Activated effector memory CD4-positive, alpha-beta T cell treated with Interleukin-2 at 50 U/mL for 16 hours (primary cell): ENCODE data around the gene HSD17B2.
"Not testable (repeated sequence)": the region's sequence is repeated elsewhere in the genome, so short reads cannot be mapped to it uniquely, and the experiment has no call there.

Experiments
- DNase-seq: peaks from one replicate; pipeline ENCODE4 v3.0.0-alpha.2; 2020

The HSD17B2 gene

DNA sequence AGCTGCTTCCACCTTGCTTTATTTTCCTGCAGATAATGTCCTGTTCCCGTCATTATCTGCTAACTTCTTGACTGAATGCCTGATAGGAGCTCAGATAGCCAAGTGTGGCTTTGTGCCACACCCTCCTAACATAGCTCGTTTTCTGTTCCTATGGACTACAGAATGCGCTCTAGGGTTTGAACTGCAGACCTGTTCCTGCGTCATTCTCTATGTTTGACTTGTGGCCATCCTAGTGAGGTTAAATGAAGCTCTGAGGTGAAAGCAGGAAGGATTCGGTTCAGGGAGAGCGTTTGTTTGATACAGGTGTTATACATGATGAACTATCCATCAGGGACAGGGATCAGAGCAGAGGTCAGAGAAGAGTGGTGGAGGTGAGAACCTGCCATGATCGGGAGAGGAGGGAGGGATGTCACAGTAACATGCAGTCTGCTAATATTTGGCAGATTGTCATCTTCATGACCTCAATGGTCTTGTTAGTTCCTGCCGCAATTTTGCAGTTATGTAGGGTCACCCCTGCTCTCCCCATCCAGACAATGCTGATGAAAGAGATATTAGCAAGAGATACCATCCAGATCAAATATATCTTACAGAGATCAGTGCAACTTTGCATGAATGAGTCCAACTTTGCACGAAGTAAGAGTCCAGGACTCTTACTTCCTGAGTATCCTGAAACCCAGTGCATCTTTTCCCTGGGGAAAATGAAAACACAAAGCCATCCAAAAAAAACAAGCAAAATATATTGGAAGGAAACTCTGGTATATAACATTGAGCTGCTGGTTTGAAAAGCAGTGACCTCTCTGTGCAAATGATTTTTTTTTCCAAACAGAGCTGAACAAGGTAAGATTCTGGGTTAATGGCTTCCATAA, 102.1 kb downstream of the HSD17B2 start:
- DNase-seq, result no peak

DNA sequence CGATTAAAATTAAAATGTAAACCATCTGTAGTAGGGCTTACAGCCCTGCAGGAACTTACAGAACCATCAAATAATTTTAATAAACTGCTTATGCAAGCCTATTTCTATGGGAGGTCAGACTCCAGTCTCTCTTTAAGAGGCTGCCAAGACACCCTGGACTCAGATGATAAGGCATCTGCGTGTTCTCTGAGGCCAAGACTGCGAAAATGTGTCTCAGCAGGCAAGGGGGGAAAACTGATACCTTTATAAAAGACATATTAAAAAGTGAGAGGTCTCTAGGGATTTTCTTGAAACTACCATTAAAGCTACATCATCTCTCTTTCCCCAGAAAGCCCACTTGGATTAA, 102.7 kb downstream of the HSD17B2 start:
- DNase-seq, result no peak

DNA sequence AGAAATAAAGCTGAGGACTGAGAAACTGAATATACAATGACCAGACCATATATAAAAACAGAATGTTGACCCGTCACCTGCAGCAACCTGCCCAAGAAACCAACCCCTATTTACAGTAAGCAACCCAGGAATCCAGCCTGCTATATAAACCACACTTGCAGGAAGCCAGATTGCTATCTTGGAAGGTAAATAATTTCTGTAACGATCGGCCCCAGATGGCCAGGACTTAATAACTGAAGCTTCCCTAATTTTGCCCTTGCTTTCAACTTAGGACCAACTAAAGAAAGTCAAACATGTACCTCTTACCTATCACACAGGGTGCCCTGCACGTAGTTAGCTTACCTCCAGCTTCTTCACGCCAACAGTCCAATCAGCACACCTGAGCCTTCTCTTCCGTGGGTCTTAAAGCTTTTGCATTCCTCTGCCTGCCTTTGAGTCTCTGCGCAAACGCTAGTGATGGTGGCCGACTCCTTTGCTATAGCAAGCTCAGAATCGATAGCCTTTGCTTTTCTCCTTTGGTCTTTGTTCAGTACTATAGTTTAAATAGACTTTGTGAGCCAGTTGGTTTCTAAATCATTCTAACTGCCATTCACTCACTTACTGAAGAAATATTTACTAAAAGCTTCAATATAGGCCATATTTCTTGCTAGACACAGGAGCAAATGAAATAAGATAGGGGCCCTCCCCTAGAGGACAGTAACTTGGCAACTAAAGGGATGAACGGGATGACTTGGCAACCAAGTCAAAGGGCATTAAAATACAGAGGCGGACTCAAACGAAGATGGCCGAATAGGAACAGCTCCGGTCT, 103.6 kb downstream of the HSD17B2 start:
- no peak for DNase-seq

DNA sequence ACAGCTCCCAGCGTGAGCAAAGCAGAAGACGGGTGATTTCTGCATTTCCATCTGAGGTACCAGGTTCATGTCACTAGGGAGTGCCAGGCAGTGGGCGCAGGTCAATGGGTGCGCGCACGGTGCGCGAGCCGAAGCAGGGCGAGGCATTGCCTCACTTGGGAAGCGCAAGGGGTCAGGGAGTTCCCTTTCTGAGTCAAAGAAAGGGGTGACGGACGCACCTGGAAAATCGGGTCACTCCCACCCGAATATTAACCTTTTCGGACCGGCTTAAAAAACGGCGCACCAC, 104.2 kb downstream of the HSD17B2 start:
- not testable (repeated sequence) for DNase-seq

DNA sequence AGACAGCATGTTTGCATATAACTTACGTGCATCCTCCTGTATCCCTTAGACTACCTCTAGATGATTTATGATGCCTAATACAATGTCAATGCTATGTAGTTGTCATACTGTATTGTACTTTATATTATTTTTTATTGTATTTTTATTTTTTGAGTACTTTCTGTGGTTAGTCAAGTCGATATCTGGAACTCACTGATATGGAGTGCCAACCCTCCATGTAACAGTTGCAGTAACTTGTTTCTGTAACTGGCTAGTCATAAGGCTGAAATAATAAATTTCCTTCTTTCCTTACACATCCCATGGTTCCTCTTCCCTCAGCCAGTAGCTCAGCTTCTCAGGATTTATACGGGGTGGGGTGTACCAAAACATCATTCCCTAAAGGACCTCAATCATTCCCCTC, 111.5 kb downstream of the HSD17B2 start:
- no peak for DNase-seq

DNA sequence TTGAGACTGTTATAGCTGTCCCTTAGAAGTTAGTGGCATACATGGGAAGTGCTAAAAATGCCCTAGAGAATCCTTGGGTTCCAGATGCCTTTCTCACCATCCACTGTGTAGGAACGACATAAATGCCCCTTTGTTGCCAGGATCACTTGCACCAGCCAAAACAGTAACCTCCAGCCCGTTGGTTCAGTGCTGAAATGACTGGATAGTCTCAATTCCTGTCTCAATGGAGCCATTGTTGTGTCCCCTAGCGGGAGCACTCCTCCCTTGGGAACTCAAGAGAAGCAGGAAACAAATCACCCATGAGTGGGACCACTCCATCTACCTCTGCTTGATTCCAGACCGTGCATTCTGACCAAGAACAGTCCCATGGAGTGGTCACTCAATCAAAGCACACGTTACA, 111.9 kb downstream of the HSD17B2 start:
- DNase-seq, result no peak

DNA sequence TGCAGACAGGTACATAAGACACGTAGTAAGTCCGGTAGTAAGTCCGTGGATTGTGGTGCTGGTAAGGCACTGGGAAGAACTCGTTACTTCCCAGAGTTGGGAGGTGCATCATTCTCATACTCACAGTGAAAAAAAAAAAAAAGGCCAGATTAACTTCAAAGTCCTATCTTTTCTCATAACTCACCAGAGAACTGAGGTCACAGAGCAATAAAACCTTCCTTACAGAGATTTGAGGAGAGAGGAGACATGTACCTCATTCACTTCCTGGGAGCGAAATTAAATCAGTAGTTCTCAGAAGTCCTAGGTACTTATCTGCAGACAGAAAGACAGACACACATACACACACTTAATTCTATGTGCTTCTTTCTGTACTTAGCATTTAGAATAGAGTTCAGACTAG, 112.5 kb downstream of the HSD17B2 start:
- DNase-seq, result no peak
